Activated naive CD8-positive, alpha-beta T cell treated with anti-CD3 and anti-CD28 coated beads, Interleukin-2, amount 50 U/mL, for 24 hours (primary cell): ENCODE data around the gene XRCC4.
"Not testable (repeated sequence)": the region's sequence is repeated elsewhere in the genome, so short reads cannot be mapped to it uniquely, and the experiment has no call there.

Experiments
- ATAC-seq: fragments of 150-1000 bp; cut with Tn5 transposase; one replicate; pipeline ENCODE4 v1.10.0; 2021
- DNase-seq: peaks from one replicate; pipeline ENCODE4 v3.0.0; 2021
- H3K27ac Mint-ChIP-seq: one replicate; pipeline ENCODE4 v1.8.0; 2021; ENCODE audit warnings: mild to moderate bottlenecking, mixed read lengths
- H3K27me3 Mint-ChIP-seq: one replicate; pipeline ENCODE4 v1.8.0; 2021; ENCODE audit warnings: mixed read lengths
- H3K36me3 Mint-ChIP-seq: one replicate; pipeline ENCODE4 v1.8.0; 2021; ENCODE audit warnings: low read depth, mixed read lengths
- H3K4me1 Mint-ChIP-seq: one replicate; pipeline ENCODE4 v1.8.0; 2021; ENCODE audit warnings: mixed read lengths
- H3K4me3 Mint-ChIP-seq: one replicate; pipeline ENCODE4 v1.8.0; 2021; ENCODE audit warnings: mild to moderate bottlenecking, moderate library complexity, mixed read lengths
- H3K9me3 Mint-ChIP-seq: one replicate; pipeline ENCODE4 v1.8.0; 2021; ENCODE audit warnings: mixed read lengths

The XRCC4 gene

GRCh38 chr5:83124593-83124992 is 47.2 kb downstream of the XRCC4 start:
- ATAC-seq (no peak), DNase-seq (no peak)
- peaks cover 25% of the 10 kb centered on the region for H3K36me3 Mint-ChIP-seq
- no peaks in the 10 kb centered on the region for H3K4me1 Mint-ChIP-seq
- H3K27me3 Mint-ChIP-seq, result no peaks in the 10 kb centered on the region
- H3K4me3 Mint-ChIP-seq, result no peak overlapping the region
- H3K27ac Mint-ChIP-seq, result no peak overlapping the region
- H3K9me3 Mint-ChIP-seq, result peaks cover 19% of the 10 kb centered on the region

GRCh38 chr5:83125560-83125959 is 48.2 kb downstream of the XRCC4 start:
- H3K9me3 Mint-ChIP-seq, result peaks cover 26% of the 10 kb centered on the region
- no peak overlapping the region for H3K4me3 Mint-ChIP-seq
- H3K4me1 Mint-ChIP-seq, result no peaks in the 10 kb centered on the region
- H3K36me3 Mint-ChIP-seq, result peaks cover 32% of the 10 kb centered on the region
- no peak for ATAC-seq
- no peaks in the 10 kb centered on the region for H3K27me3 Mint-ChIP-seq
- no peak overlapping the region for H3K27ac Mint-ChIP-seq
- no peak for DNase-seq

- DNase-seq, result no peak
- H3K4me3 Mint-ChIP-seq, result no peak overlapping the region
- no peaks in the 10 kb centered on the region for H3K4me1 Mint-ChIP-seq
- peaks cover 37% of the 10 kb centered on the region for H3K36me3 Mint-ChIP-seq
- peaks cover 26% of the 10 kb centered on the region for H3K9me3 Mint-ChIP-seq
- H3K27me3 Mint-ChIP-seq, result no peaks in the 10 kb centered on the region
- ATAC-seq, result no peak
- H3K27ac Mint-ChIP-seq, result no peak overlapping the region
Observed at GRCh38 chr5:83126501-83126900, 49.2 kb downstream of the XRCC4 start.

GRCh38 chr5:83133797-83134196 is 56.5 kb downstream of the XRCC4 start:
- DNase-seq (no peak), ATAC-seq (no peak)
- peaks cover 20% of the 10 kb centered on the region for H3K9me3 Mint-ChIP-seq
- no peaks in the 10 kb centered on the region for H3K4me1 Mint-ChIP-seq
- peaks cover 41% of the 10 kb centered on the region for H3K36me3 Mint-ChIP-seq
- no peaks in the 10 kb centered on the region for H3K27me3 Mint-ChIP-seq
- H3K4me3 Mint-ChIP-seq, result no peak overlapping the region
- H3K27ac Mint-ChIP-seq, result no peak overlapping the region

GRCh38 chr5:83142526-83142925 is 65.2 kb downstream of the XRCC4 start:
- Mint-ChIP-seq H3K4me3 (no peak overlapping the region), H3K36me3 (peaks cover 9% of the 10 kb centered on the region), H3K27me3 (no peaks in the 10 kb centered on the region), H3K27ac (no peak overlapping the region), H3K9me3 (no peaks in the 10 kb centered on the region), H3K4me1 (no peaks in the 10 kb centered on the region)
- no peak for DNase-seq
- no peak for ATAC-seq

- ATAC-seq, result no peak
- no peaks in the 10 kb centered on the region for H3K27me3 Mint-ChIP-seq
- H3K9me3 Mint-ChIP-seq, result no peaks in the 10 kb centered on the region
- no peak overlapping the region for H3K4me3 Mint-ChIP-seq
- H3K4me1 Mint-ChIP-seq, result no peaks in the 10 kb centered on the region
- peaks cover 3% of the 10 kb centered on the region for H3K36me3 Mint-ChIP-seq
- DNase-seq, result no peak
- no peak overlapping the region for H3K27ac Mint-ChIP-seq
Observed at GRCh38 chr5:83145241-83145640, 67.9 kb downstream of the XRCC4 start.

GRCh38 chr5:83145882-83146331 is 68.6 kb downstream of the XRCC4 start:
- ATAC-seq, result no peak
- no peak for DNase-seq
- no peaks in the 10 kb centered on the region for H3K9me3 Mint-ChIP-seq
- H3K4me3 Mint-ChIP-seq, result no peak overlapping the region
- H3K4me1 Mint-ChIP-seq, result no peaks in the 10 kb centered on the region
- H3K27me3 Mint-ChIP-seq, result no peaks in the 10 kb centered on the region
- H3K27ac Mint-ChIP-seq, result no peak overlapping the region
- H3K36me3 Mint-ChIP-seq, result peaks cover 2% of the 10 kb centered on the region

- H3K4me1 Mint-ChIP-seq, result no peaks in the 10 kb centered on the region
- DNase-seq (no peak), ATAC-seq (no peak)
- H3K27ac Mint-ChIP-seq, result no peak overlapping the region
- peaks cover 2% of the 10 kb centered on the region for H3K36me3 Mint-ChIP-seq
- no peak overlapping the region for H3K4me3 Mint-ChIP-seq
- H3K9me3 Mint-ChIP-seq, result no peaks in the 10 kb centered on the region
- no peaks in the 10 kb centered on the region for H3K27me3 Mint-ChIP-seq
Observed at GRCh38 chr5:83146441-83146840, 69.1 kb downstream of the XRCC4 start.

- no peaks in the 10 kb centered on the region for H3K9me3 Mint-ChIP-seq
- ATAC-seq (no peak), DNase-seq (no peak)
- H3K27ac Mint-ChIP-seq, result no peak overlapping the region
- H3K4me1 Mint-ChIP-seq, result no peaks in the 10 kb centered on the region
- H3K4me3 Mint-ChIP-seq, result no peak overlapping the region
- no peaks in the 10 kb centered on the region for H3K27me3 Mint-ChIP-seq
- no peaks in the 10 kb centered on the region for H3K36me3 Mint-ChIP-seq
Observed at GRCh38 chr5:83147593-83147992, 70.2 kb downstream of the XRCC4 start.

- Mint-ChIP-seq H3K27ac (no peak overlapping the region), H3K4me1 (no peaks in the 10 kb centered on the region), H3K4me3 (no peak overlapping the region), H3K36me3 (no peaks in the 10 kb centered on the region), H3K9me3 (no peaks in the 10 kb centered on the region), H3K27me3 (no peaks in the 10 kb centered on the region)
- ATAC-seq, result no peak
- DNase-seq, result no peak
Observed at GRCh38 chr5:83148370-83148769, 71.0 kb downstream of the XRCC4 start.

GRCh38 chr5:83149671-83150070 is 72.3 kb downstream of the XRCC4 start:
- no peaks in the 10 kb centered on the region for H3K27me3 Mint-ChIP-seq
- H3K27ac Mint-ChIP-seq, result no peak overlapping the region
- no peaks in the 10 kb centered on the region for H3K9me3 Mint-ChIP-seq
- DNase-seq (no peak), ATAC-seq (no peak)
- H3K36me3 Mint-ChIP-seq, result no peaks in the 10 kb centered on the region
- H3K4me1 Mint-ChIP-seq, result no peaks in the 10 kb centered on the region
- H3K4me3 Mint-ChIP-seq, result no peak overlapping the region

GRCh38 chr5:83151821-83152220 is 74.5 kb downstream of the XRCC4 start:
- Mint-ChIP-seq H3K9me3 (no peaks in the 10 kb centered on the region), H3K36me3 (no peaks in the 10 kb centered on the region), H3K4me1 (no peaks in the 10 kb centered on the region), H3K27me3 (no peaks in the 10 kb centered on the region), H3K27ac (no peak overlapping the region), H3K4me3 (no peak overlapping the region)
- DNase-seq, result no peak
- no peak for ATAC-seq

GRCh38 chr5:83152996-83153395 is 75.6 kb downstream of the XRCC4 start:
- not testable (repeated sequence) for DNase-seq, H3K36me3 Mint-ChIP-seq, H3K9me3 Mint-ChIP-seq, H3K4me3 Mint-ChIP-seq, H3K27ac Mint-ChIP-seq, H3K27me3 Mint-ChIP-seq, H3K4me1 Mint-ChIP-seq, ATAC-seq

GRCh38 chr5:83156001-83156400 is 78.7 kb downstream of the XRCC4 start:
- H3K4me3 Mint-ChIP-seq, result no peak overlapping the region
- ATAC-seq (no peak), DNase-seq (no peak)
- no peak overlapping the region for H3K27ac Mint-ChIP-seq
- no peaks in the 10 kb centered on the region for H3K4me1 Mint-ChIP-seq
- H3K9me3 Mint-ChIP-seq, result no peaks in the 10 kb centered on the region
- H3K36me3 Mint-ChIP-seq, result no peaks in the 10 kb centered on the region
- no peaks in the 10 kb centered on the region for H3K27me3 Mint-ChIP-seq

- Mint-ChIP-seq H3K4me1 (no peaks in the 10 kb centered on the region), H3K27ac (no peak overlapping the region), H3K27me3 (no peaks in the 10 kb centered on the region), H3K4me3 (no peak overlapping the region), H3K9me3 (no peaks in the 10 kb centered on the region), H3K36me3 (no peaks in the 10 kb centered on the region)
- DNase-seq (no peak), ATAC-seq (no peak)
Observed at GRCh38 chr5:83157163-83157562, 79.8 kb downstream of the XRCC4 start.

- Mint-ChIP-seq H3K4me3 (no peak overlapping the region), H3K27me3 (no peaks in the 10 kb centered on the region), H3K4me1 (no peaks in the 10 kb centered on the region), H3K9me3 (no peaks in the 10 kb centered on the region), H3K36me3 (peaks cover 3% of the 10 kb centered on the region), H3K27ac (no peak overlapping the region)
- DNase-seq (no peak), ATAC-seq (no peak)
Observed at GRCh38 chr5:83162601-83163000, 85.3 kb downstream of the XRCC4 start.
